Chondrocyte (in vitro differentiated cells): ENCODE data around the gene CDC42EP5. TPM values are rescaled to one million over a fixed set of nuclear protein-coding genes. Genes with fewer than 3 reads are reported as not detected.

Experiments
- DNase-seq: peaks from one replicate; pipeline ENCODE4 v3.0.0; 2021; ENCODE audit warnings: mixed read lengths, low spot score
- H3K27ac Mint-ChIP-seq: one replicate; pipeline ENCODE4 v1.8.0; 2021; ENCODE audit warnings: mild to moderate bottlenecking, moderate library complexity, mixed read lengths; ENCODE audit not compliant: unreplicated experiment
- H3K27me3 Mint-ChIP-seq: 2 replicates; pipeline ENCODE4 v1.8.0; 2021; ENCODE audit warnings: low read depth, mixed read lengths
- H3K36me3 Mint-ChIP-seq: 2 replicates; pipeline ENCODE4 v1.8.0; 2021; ENCODE audit warnings: low read depth, mixed read lengths
- H3K4me1 Mint-ChIP-seq: 2 replicates; pipeline ENCODE4 v1.8.0; 2021; ENCODE audit warnings: low read depth, mild to moderate bottlenecking, mixed read lengths
- H3K4me3 Mint-ChIP-seq: one replicate; pipeline ENCODE4 v1.8.0; 2021; ENCODE audit warnings: mild to moderate bottlenecking, moderate library complexity, mixed read lengths; ENCODE audit not compliant: unreplicated experiment
- H3K9me3 Mint-ChIP-seq: 2 replicates; pipeline ENCODE4 v1.8.0; 2021; ENCODE audit warnings: low read depth, mixed read lengths
- total RNA-seq: library from RNA; stranded (reverse); gene quantifications from 3 replicates; pipeline ENCODE4 v1.2.1, GENCODE V29; 2021
- TF ChIP-seq, protein P1 (sequence below): fragments of 200-600 bp; sonication (generic); IDR thresholded peaks from 2 replicates; pipeline ENCODE4 v1.5.0; 2021; ENCODE audit warnings: antibody characterized with exemption, mild to moderate bottlenecking, moderate library complexity

CDC42EP5 gene
- total RNA-seq, 1 donor from 2014 or later: 66.4 TPM

DNA sequence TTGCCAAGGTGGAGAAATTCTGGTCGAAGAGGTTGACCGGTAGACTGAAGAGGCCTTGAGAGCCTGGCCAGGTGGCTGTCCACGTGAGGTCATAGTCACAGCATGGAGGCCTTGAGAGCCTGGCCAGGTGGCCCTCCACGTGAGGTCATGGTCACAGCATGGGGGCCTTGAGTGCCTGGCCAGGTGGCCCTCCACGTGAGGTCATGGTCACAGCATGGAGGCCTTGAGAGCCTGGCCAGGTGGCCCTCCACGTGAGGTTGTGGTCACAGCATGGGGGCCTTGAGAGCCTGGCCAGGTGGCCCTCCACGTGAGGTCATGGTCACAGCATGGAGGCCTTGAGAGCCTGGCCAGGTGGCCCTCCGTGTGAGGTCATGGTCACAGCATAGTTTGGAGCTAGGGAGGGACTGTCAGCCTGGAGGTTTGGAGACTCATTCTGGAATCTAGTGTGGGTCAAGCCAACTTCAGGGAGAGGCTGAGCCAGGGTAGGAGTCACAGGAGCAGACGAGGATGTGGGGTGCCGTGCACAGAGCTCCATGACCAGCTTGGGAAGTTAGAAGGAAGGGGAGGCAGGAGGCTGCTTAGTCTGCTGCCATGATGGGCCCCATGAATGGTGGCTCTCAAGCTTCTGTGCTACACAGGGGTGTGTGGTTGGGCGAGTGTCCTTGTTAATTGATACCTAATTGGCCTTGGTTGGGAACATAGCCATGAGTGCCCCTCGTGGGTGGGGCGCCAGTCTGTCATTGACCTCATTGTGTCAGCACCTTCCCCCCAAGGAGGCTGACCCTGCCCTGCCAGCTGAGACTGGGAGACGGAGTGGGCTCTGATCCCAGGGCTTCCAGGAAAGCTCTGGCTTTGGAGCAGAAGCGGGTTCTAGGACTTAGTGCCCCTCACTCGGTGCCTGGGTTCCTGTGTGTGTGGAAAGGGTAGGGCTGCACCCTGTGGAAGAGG, 13.5 kb downstream of the CDC42EP5 start:
- peaks cover 35% of the 10 kb centered on the region for H3K36me3 Mint-ChIP-seq
- no peak overlapping the region for H3K4me3 Mint-ChIP-seq
- H3K9me3 Mint-ChIP-seq: no peaks in the 10 kb centered on the region
- no peaks in the 10 kb centered on the region for H3K27me3 Mint-ChIP-seq
- TF ChIP-seq, protein P1, sequence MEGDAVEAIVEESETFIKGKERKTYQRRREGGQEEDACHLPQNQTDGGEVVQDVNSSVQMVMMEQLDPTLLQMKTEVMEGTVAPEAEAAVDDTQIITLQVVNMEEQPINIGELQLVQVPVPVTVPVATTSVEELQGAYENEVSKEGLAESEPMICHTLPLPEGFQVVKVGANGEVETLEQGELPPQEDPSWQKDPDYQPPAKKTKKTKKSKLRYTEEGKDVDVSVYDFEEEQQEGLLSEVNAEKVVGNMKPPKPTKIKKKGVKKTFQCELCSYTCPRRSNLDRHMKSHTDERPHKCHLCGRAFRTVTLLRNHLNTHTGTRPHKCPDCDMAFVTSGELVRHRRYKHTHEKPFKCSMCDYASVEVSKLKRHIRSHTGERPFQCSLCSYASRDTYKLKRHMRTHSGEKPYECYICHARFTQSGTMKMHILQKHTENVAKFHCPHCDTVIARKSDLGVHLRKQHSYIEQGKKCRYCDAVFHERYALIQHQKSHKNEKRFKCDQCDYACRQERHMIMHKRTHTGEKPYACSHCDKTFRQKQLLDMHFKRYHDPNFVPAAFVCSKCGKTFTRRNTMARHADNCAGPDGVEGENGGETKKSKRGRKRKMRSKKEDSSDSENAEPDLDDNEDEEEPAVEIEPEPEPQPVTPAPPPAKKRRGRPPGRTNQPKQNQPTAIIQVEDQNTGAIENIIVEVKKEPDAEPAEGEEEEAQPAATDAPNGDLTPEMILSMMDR: no peak
- peak; percentile 75 for DNase-seq
- H3K4me1 Mint-ChIP-seq: peaks cover 43% of the 10 kb centered on the region
- peak overlapping the region; percentile 75 for H3K27ac Mint-ChIP-seq

GRCh38 chr19:54458648-54459281, 14.3 kb downstream of the CDC42EP5 start:
- peaks cover 35% of the 10 kb centered on the region for H3K36me3 Mint-ChIP-seq
- no peak overlapping the region for H3K4me3 Mint-ChIP-seq
- DNase-seq: peak; percentile 91
- no peaks in the 10 kb centered on the region for H3K27me3 Mint-ChIP-seq
- H3K27ac Mint-ChIP-seq: peak overlapping the region; percentile 67
- H3K4me1 Mint-ChIP-seq: peaks cover 37% of the 10 kb centered on the region
- no peaks in the 10 kb centered on the region for H3K9me3 Mint-ChIP-seq
- TF ChIP-seq, protein P1: no peak

DNA sequence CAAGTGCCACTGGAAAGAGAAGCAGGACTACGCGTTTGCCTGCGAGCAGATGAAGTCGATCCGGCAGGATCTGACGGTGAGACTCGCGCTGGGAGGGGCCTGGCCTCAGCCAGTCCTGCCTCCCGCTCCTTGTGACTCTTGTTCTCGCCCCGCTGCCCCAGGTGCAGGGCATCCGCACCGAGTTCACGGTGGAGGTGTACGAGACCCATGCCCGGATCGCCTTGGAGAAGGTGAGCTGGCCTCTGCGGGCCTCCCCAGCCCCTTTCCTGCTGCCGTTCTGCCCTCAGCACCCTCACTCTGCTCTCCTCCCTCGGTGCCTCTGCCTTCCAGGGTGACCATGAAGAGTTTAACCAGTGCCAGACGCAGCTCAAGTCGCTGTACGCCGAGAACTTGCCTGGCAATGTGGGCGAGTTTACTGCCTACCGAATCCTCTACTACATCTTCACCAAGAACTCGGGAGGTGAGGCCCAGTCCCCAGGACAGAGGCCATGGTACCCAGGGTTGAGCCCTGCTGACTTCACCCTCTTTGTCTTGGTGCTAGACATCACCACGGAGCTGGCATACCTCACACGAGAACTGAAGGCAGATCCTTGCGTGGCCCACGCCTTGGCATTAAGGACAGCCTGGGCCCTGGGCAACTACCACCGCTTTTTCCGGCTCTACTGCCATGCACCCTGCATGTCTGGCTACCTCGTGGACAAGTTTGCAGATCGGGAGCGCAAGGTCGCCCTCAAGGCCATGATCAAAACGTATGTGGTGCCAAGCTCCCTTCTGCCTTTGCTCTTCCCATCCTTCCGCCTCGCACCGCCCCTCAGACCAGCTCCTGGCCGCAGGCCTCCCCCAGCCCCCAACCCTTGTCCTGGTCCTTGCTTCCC, 15.1 kb downstream of the CDC42EP5 start:
- TF ChIP-seq, protein P1: no peak
- Mint-ChIP-seq H3K9me3 (no peaks in the 10 kb centered on the region), H3K27ac (no peak overlapping the region), H3K27me3 (no peaks in the 10 kb centered on the region), H3K36me3 (peaks cover 38% of the 10 kb centered on the region), H3K4me1 (peaks cover 37% of the 10 kb centered on the region), H3K4me3 (no peak overlapping the region)
- DNase-seq: peak; percentile 87

- peaks cover 32% of the 10 kb centered on the region for H3K4me1 Mint-ChIP-seq
- H3K36me3 Mint-ChIP-seq: peaks cover 44% of the 10 kb centered on the region
Measured at GRCh38 chr19:54456423-54457373, 16.4 kb downstream of the CDC42EP5 start.

More at GRCh38 chr19:54456423-54457373, 16.4 kb downstream of the CDC42EP5 start:
- TF ChIP-seq, protein P1: no peak
- no peaks in the 10 kb centered on the region for H3K27me3 Mint-ChIP-seq
- H3K4me3 Mint-ChIP-seq: no peak overlapping the region
- DNase-seq: peak; percentile 91
- no peak overlapping the region for H3K27ac Mint-ChIP-seq
- H3K9me3 Mint-ChIP-seq: no peaks in the 10 kb centered on the region
